ENCODE measurements around the gene TAAR1.
"Not testable (repeated sequence)": the region's sequence is repeated elsewhere in the genome, so short reads cannot be mapped to it uniquely, and the experiment has no call there.

Gene TAAR1

GRCh38 chr6:132659082-132659481 is at the start of gene TAAR1:
TAAR1 (minus strand) TSS chr6:132659182; CDS start chr6:132646003, 13,179 bp downstream.
- no peak for DNase-seq

- no peak for DNase-seq
Observed at GRCh38 chr6:132708771-132709170, 49.8 kb upstream of the TAAR1 start.

- no peak for DNase-seq
Observed at GRCh38 chr6:132708002-132708401, 49.0 kb upstream of the TAAR1 start.

- DNase-seq: not testable (repeated sequence)
Observed at GRCh38 chr6:132706756-132707155, 47.8 kb upstream of the TAAR1 start.

- DNase-seq: no peak
Observed at GRCh38 chr6:132703936-132704335, 45.0 kb upstream of the TAAR1 start.

GRCh38 chr6:132698608-132699007 is 39.6 kb upstream of the TAAR1 start:
- no peak for DNase-seq

- DNase-seq: no peak
Observed at GRCh38 chr6:132695773-132696172, 36.8 kb upstream of the TAAR1 start.

- DNase-seq: no peak
Observed at GRCh38 chr6:132693478-132693877, 34.5 kb upstream of the TAAR1 start.

- no peak for DNase-seq
Observed at GRCh38 chr6:132690678-132691077, 31.7 kb upstream of the TAAR1 start.

- DNase-seq: no peak
Observed at GRCh38 chr6:132687306-132687705, 28.3 kb upstream of the TAAR1 start.

- DNase-seq: no peak
Observed at GRCh38 chr6:132686531-132686930, 27.5 kb upstream of the TAAR1 start.

GRCh38 chr6:132685009-132685408 is 26.0 kb upstream of the TAAR1 start:
- no peak for DNase-seq

- no peak for DNase-seq
Observed at GRCh38 chr6:132684272-132684671, 25.3 kb upstream of the TAAR1 start.

GRCh38 chr6:132683543-132683942 is 24.6 kb upstream of the TAAR1 start:
- no peak for DNase-seq

GRCh38 chr6:132679094-132679493 is 20.1 kb upstream of the TAAR1 start:
- not testable (repeated sequence) for DNase-seq

GRCh38 chr6:132675749-132676148 is 16.8 kb upstream of the TAAR1 start:
- DNase-seq: peak; percentile 20

GRCh38 chr6:132675002-132675401 is 16.0 kb upstream of the TAAR1 start:
- DNase-seq: no peak

GRCh38 chr6:132673376-132674094 is 14.6 kb upstream of the TAAR1 start:
- no peak for DNase-seq

- DNase-seq: no peak
Observed at GRCh38 chr6:132671295-132671694, 12.3 kb upstream of the TAAR1 start.

GRCh38 chr6:132669690-132670291 is 10.8 kb upstream of the TAAR1 start:
- DNase-seq: no peak

- DNase-seq: no peak
Observed at GRCh38 chr6:132666118-132666517, 7.1 kb upstream of the TAAR1 start.

GRCh38 chr6:132664309-132665034 is 5.5 kb upstream of the TAAR1 start:
- no peak for DNase-seq

- no peak for DNase-seq
Observed at GRCh38 chr6:132663661-132664060, 4.7 kb upstream of the TAAR1 start.

- DNase-seq: no peak
Observed at GRCh38 chr6:132661906-132662305, 2.9 kb upstream of the TAAR1 start.

All from NK-92 treated with Interleukin-12 subunit alpha and Interleukin-12 subunit beta, amount 100 ng/mL, for 24 hours (cell line).